Dedifferentiated amniotic fluid mesenchymal stem cell (primary cell): ENCODE measurements around the gene SPRED2.

Source experiments
- DNase-seq: peaks from one replicate; pipeline ENCODE4 v3.0.0-alpha.2; 2016; ENCODE audit errors: extremely low spot score

Gene SPRED2

DNA sequence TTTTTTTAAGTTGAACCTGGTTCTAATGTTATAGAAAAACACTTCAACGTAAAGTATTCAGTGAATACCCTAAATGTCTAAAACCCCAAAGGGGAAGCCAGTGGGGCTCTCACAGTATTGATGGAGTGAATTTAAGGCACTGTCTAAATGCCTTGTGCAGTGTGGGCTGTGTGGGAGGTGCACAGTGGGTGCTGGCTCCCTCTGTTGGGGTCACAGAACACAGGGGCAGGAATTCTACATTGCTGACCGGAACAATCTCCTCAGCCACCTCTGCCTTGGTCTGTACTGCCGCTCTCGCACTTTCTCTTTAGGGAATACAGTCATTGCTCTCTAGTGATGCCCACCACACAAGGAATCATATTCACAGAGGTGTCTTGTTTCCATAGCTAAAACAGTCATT, 45.4 kb downstream of the SPRED2 start:
- no peak for DNase-seq

DNA sequence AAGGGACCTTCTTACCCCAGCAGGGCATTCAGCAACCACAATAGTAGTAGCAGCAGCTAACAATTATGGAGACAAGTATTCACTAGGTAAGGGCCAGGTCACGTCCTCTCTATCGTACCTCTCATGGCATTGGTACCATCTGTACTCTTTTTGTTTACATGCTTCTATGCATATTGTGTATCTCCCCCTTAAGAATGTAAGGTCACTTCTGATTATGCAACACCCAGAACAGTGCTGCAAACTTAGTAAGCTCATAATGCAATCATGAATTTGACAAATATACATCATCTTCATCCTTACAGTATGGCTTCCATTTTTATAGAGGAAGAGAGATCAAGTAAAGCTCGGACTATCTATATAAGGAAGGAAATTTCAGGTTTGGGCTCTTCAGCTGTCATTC, 46.1 kb downstream of the SPRED2 start:
- DNase-seq = no peak

DNA sequence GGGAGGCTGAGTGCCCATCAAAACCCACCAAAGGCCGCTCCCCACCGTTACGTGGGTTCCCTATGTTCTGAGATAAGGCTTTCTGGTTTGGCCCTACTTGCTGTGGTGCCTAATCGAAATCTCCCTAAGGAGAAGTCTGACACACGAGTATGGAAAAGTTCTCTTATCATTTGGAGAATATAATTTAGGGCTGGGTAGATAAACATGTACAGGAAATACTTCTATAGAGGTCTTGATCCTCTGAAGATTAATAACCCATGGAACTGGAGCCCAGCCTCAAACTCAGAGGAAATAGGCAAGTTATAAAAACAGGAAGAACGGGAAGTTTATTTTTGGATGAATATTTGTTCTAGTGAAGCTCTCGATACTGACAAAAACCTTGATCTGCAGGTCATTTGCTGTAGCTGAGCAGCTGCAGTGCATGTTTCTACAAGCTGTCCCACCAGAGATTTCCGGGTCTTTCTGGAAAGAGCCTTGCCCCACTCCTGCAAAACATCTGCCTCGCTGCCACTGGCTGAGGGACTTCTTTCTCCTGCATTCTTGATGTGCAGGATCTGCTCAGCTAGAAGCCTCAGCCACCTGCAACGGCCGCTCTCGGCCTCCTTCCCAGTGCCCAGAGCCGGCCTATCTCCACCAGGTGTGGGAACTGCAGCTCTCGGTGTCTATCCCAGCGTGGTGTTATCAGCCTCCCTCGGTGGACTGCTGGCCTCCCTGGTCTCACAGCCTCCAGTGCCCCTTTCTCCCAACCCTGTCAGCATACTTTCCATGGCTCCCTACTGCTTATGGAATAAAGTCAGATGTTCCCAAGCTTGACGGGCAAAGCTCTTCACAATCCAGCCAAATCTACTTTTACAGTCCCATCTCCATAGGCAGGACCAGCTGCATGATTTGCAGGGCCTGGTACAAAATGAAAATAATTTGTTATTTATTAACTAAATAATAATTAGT, 48.6 kb downstream of the SPRED2 start:
- DNase-seq = no peak

DNA sequence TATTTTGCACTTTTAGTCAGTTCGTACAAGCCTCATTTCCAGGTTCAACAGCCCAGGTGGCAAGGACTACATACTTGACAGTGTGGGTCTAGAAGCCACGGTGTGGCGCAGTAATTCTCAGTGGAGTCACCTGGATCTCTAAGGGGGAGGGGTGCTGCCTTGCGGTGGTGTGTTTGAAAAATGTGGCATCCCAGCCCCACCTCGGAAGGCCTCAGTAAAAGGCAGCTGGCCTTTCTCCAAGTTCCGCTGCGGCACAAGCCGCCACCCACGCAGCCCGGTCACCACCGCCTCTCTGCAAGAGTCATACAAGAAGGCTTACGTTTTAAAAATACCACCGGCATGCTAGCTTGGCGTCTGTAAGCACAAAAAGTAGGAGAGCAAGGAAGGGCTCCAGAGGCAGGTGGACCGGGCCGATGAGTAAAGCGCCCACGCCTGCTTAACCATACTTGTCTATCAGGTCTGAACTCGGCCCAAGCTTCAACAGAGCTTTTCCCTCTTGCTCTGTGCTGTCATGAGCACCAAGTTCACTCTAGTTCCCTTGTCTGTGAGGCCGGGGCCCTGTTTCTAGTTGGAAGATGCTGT, 49.5 kb downstream of the SPRED2 start:
- DNase-seq = peak; percentile 79

DNA sequence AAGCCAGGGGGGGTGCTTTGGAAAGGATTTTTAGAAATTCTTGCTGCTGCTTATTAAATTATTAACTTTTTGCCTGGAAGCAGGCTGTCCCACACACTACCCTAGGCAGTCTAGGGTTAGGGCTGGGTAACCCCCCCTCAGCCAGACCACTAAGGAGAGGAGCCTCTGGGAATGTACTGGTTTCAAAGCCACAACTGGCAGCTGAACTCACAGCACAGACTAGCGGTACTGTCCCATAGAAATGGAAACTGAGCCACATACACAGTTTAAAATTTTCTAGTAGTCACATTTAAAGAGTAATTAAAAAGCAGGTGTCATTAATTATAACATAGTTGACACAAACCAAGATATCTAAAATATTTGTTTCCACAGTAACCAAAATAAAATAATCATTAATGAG, 50.1 kb downstream of the SPRED2 start:
- DNase-seq = no peak

DNA sequence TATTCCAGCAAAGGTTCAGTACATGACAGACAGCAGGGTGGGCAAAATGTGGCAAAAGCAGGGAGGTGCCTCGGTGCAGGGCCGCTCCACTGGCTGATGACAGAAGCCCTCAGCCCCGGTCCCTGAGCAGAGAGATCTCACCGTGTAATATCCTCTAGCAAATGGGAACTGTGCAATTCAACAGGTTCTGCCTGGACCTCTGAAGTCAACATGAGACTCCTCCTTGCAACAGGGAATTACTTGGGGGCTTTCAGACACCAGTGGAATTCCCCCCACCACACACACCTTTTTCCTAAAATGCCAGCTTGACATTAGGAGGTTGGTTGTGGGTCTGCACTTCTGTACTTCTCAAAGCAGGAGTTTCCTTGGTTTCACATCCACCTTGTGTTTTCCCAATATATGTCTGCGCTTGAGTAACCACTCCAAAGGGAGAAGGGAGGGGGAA, 50.8 kb downstream of the SPRED2 start:
- no peak for DNase-seq

DNA sequence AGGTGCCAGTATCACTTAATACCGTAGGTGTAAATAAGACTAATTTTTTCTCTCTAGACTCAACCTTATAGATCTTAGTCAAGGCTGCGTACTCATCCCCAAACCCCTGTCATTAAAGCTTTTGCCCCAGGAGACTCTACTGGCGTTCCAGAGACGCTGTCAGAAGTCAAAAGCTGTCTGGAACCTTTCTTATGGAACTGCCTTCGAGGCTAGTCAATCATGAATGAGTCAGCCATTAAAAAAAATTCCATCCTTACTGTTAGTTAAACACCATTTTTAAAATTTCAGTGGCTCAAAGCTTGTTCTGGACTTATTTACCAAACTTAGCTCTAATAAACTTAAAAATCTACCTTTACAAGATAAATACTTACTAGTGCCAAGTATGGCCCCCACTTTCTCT, 52.1 kb downstream of the SPRED2 start:
- DNase-seq = no peak

DNA sequence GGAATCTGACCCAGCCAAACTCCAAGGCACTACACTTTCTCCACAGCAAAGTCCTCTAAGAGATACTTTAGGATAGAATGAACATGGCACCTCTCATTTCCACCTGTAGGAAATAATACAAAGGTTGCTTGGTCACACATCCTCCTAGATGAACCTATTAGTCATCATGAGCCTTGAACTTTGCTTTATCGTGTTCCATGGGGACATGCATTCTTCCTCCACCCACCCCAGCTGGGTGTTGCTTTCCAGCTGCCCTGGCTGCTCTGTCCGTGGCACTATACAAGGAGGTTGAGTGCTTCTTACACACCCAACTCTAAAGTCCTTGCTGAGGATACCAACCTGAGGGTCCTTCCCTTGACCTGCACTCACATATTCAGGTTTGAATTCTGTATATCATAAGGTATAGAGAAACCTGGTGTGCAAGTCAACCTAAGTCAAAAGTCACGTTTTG, 52.7 kb downstream of the SPRED2 start:
- DNase-seq = no peak

DNA sequence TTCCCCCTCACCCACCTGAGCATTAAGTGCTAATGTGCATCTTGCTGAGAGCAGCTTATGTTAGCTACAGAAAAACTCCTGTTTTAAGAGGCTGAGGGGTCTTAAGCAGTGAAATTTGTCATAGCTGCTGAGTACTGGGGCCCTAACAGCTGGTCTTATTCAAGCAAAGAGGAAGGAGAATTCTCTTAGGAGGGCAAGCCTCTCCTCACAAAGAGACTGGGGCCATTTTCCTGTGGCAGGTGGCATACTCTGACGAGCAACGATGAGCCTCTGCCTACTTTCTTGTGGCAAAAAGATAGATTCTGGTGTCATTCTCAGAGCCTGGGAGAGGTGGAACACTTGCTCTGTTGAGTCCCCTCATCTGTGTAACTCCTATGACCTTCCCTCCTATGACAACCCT, 53.2 kb downstream of the SPRED2 start:
- DNase-seq = no peak

DNA sequence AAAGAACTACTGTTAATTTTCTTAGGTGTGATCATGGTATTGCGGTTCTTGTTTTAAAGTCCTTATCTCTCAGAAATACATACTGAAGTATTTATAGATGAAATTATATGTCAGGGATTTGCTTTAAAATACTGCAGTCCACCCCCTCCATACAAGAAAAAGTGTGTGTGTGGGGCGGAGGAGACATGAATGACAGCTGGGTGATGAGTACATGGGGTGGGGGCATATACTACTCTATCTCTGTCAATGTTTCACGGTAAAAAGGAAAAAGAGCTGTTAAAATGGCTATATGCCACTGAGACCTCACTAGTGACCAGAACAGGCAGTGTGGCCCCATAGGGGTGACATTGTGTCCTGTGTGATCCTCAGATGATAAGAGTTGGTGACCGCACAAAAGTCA, 54.1 kb downstream of the SPRED2 start:
- DNase-seq = no peak

DNA sequence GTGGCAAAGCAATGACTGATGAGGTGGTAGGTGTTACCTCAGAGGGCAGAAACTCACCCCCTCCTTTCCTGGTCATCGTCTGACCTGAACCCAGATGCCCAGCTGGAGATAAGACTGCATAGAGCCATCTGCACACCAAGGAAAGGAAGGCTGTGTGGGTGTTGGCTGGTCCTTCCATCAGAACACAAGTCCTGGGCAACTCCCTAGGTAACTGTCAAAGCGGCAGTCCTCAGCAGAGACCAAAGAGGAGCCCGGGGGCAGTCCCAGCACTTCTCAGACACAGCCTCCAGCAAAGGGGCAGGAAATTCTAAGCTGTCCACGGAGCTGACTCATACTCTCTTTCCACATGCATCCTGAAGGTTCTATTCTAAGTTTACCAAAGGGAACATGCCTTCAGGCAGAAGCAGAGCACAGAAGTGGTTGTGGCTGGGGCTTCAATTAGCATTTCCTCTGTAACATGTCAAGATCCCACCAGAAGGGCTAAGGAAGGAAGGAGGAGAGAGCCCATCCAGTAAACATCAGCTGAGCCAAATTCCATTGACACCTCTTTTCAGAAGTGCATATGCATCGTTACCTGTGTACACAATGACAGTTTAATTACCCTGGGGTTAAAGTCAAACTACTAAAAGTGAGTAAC, 54.7 kb downstream of the SPRED2 start:
- peak; percentile 71 for DNase-seq

DNA sequence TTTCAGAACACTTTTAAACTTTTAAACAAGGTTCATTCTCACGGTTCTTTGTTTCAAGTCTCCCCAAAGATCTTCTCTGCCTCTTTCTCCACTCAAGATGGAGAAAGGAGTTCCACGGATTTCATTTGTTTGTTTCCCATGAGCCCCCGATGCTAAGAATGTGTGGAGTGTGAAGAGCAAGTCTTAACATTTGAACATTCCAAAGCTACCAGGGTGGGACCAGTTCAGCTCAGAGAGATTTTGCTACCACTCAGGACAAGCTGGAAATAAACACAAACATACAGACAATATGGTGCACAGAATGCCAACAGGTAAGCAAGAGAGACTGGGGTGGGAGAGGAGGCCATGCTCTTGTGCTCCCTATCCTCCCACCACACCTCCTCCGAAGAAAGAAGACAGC, 56.7 kb downstream of the SPRED2 start:
- no peak for DNase-seq

DNA sequence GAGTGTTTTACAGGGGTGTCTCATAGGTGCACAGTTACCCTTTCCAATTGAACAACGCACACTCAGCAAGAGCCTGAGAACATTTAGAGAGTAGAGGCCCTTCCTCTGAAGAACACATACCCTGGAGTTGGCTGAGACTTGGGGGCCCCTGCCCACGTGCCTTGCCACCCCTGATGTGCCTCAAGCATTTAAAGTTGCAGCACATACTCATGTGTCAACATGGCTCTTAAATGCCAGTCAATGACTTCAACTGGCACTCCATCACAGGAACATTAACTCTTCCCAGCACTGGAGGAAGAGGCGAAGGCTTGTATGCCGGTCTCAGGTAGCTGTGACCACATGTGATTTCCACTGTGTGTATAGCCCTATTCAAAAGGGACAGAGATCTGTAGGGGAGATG, 57.4 kb downstream of the SPRED2 start:
- no peak for DNase-seq

DNA sequence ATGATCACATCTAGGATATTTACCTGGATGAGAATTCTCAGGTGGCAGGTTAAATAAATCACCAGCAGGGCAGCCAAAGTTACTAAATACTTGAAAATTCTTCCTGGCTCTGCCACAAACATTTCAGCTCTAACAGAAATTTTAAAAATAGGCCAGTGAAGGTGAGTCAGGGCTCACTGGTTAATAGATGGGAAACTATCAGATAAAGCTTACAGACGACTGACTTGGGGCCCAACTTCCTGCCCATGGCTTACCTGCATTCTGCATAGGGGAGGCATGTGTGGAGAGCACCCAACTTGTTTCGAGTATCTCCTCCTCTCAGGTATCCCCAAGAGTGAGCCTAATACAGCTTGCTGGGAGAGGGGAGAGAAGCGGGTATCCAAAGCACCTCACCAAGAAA, 57.8 kb downstream of the SPRED2 start:
- no peak for DNase-seq

DNA sequence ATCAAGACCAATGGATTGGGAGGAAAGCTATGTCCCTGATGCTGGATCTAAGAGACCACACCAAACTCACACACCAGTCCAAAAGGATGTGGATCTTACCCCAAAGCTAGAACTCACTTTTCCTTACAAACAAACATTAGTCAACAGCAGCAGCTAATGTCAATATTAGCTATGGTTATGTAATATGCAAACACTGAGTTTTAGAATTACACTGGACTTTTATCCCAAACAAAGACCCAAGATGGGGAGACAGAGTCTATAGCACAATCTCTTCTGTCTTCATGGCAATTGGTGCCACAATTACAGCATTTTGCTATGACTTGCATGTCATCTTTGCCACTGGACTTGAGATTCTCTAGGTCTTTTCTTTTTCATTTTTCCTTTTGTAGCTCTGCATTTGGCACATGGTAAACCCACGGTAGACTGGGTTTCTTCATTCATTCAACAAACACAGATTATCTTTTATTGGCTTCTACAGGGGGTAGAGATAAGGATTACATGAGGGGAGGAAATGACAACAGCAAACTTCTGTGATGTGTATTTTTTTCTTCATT, 59.0 kb downstream of the SPRED2 start:
- DNase-seq = no peak

DNA sequence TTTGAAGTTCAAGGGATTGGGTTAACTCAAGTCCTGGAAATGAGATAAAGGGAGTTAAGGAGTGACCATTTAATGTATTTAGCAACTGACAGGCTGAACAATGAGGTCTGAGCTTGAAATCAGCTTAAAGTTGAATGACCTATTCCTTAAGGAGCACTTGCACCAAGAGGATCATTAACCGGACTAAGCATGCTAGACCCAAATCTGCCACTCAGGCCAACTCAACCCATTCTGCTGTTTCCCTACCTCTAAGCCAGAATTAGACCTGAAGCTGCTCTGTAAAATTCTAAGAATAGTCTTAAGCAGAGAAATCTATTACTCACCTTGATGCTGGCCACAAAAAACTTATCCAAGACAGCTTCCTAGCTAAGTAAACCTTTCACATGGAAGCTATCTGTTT, 59.8 kb downstream of the SPRED2 start:
- DNase-seq = no peak

DNA sequence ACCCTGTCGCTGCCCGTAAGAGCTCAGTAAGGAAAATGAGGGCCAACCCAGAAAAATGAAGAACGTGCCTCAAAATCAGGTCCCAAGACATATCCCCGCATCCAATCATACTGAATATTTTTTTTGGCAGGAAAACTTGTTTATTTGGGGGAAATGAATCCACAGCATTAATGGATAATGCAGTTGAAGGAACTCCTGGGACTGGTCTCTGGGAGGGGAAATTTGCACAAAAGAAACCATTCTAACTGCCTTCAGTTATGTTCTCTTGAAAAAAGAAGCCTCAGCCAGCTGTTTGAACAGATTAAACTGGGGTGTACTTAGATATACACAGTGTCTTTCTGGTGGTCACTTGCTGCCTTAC, 61.3 kb downstream of the SPRED2 start:
- no peak for DNase-seq

DNA sequence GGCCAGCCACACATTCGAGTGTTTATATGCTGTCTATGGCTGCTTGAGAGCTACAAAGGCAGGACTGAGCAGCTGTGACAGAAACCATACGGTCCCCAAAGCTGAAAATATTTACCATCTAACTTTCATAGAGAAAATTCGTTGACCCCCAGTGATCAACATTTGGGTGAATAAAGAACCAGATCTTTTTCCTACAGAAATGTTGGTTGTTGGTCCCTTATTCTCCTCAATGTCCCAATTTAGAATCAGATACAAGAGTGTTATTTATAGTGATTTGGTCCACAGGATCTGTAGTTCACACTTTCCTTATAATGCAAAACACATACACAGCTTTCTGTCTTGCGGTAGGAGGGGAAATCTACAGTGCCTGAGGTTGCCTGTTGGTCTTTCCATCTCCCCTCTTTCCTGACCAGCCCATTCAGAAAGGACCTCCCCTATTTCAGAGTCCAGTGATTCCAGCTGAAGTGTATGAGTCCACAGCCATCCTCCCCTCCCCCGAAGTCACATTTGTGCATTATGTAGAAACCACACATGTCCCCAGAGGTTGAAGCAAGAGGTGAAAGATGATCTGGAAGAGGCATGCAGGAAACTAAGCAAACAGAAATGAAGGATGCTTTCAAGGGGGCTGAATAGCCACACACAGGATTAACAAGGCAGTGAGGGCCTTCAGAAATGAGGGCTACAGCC, 61.9 kb downstream of the SPRED2 start:
- no peak for DNase-seq

DNA sequence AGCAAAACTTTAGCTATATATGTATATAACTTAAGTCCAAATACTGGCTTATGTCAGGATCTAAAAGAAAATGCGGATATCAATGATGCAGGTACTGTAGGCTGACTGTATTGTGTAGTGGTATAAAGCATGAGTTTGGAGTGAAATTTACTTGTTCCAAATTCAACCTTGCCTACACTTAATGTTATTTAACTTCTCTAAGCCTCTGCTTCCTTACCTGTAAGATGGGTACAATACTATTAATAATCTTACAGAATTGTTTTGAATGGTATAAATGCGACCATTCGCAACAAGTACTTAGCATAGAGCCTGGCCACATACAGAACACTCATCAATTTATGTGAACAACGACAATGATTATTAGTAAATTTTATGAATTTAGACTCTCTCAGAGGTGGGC, 62.4 kb downstream of the SPRED2 start:
- DNase-seq = no peak

DNA sequence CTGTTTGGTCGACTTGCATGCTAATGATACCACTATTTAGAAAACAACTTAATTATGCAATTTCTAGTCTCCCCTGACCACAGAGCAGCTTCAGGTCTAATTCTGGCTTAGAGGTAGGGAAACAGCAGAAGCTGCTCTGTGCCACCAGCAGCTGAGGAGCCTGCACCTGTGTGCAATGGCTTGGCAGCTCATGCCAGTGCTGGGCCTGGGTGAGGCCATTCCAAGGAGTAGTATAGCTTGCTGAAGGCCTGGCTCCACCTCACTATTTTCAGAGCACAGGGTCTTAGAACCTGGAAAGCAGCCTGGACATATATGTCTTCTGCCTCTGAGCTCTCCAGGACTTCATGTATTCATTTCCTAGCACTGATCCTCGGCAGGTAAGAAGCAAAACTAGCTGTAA, 62.8 kb downstream of the SPRED2 start:
- no peak for DNase-seq

DNA sequence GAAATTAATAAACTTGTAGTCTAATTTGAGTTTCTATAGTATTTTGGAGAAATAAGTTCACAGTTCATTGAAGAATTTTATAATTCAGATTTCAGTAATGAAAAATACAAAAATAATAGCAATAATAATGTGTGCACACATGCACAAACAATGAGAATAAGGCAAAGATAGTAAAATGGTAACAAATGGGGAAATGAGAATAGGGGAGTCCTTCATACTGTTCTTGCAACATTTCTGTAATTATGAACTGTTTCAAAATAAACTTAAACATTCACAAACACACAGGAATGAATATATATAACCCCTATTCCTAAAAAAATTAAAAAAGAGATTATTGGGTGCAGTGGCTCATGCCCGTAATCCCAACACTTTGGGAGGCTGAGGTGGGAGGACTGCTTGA, 63.9 kb downstream of the SPRED2 start:
- no peak for DNase-seq

DNA sequence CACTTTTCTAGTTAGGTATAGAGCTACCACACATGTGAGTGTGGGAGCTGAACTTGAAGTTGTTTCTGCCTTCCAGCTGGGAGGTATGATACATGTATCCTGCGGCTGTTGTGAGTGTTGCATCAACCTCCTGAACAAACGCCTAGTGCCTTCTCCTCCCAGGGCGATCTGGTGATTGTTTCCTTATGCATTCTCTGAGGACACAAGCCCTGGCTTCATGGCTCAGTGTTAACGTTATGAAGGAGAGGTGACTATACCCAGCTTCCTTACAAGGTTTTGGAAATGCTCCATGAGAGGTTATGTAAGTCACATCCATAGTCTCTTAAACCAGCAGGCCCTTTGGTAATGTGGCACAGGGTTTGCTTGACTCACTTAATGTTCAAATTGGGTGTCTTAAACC, 64.9 kb downstream of the SPRED2 start:
- peak; percentile 93 for DNase-seq
